ENCODE measurements around the gene STAB1.

The STAB1 gene

GRCh38 chr3:52487050-52487787 lies 7.9 kb upstream of the STAB1 start:
- no peak for DNase-seq (ENCODE audit: low read depth)

GRCh38 chr3:52487788-52488691 lies 7.1 kb upstream of the STAB1 start:
- no peak for DNase-seq (ENCODE audit: low read depth)

- DNase-seq (ENCODE audit: low read depth), result no peak
Observed at GRCh38 chr3:52488746-52489145, 6.4 kb upstream of the STAB1 start.

GRCh38 chr3:52489453-52489852 lies 5.7 kb upstream of the STAB1 start:
- DNase-seq (ENCODE audit: low read depth), result no peak

GRCh38 chr3:52490035-52490938 lies 4.9 kb upstream of the STAB1 start:
- no peak for DNase-seq (ENCODE audit: low read depth)

- no peak for DNase-seq (ENCODE audit: low read depth)
Observed at GRCh38 chr3:52490939-52491526, 4.1 kb upstream of the STAB1 start.

- no peak for DNase-seq (ENCODE audit: low read depth)
Observed at GRCh38 chr3:52492059-52492458, 3.1 kb upstream of the STAB1 start.

- DNase-seq (ENCODE audit: low read depth), result no peak
Observed at GRCh38 chr3:52493232-52494017, 1.7 kb upstream of the STAB1 start.

GRCh38 chr3:52494445-52494844 lies 693 bp upstream of the STAB1 start:
- DNase-seq (ENCODE audit: low read depth), result no peak

GRCh38 chr3:52495777-52496602 lies 852 bp downstream of the STAB1 start:
- no peak for DNase-seq (ENCODE audit: low read depth)

- DNase-seq (ENCODE audit: low read depth), result no peak
Observed at GRCh38 chr3:52498137-52499054, 3.3 kb downstream of the STAB1 start.

- no peak for DNase-seq (ENCODE audit: low read depth)
Observed at GRCh38 chr3:52501046-52501445, 5.9 kb downstream of the STAB1 start.

- DNase-seq (ENCODE audit: low read depth), result no peak
Observed at GRCh38 chr3:52502001-52502400, 6.9 kb downstream of the STAB1 start.

- no peak for DNase-seq (ENCODE audit: low read depth)
Observed at GRCh38 chr3:52502808-52503350, 7.7 kb downstream of the STAB1 start.

- DNase-seq (ENCODE audit: low read depth), result no peak
Observed at GRCh38 chr3:52503788-52504424, 8.8 kb downstream of the STAB1 start.

- no peak for DNase-seq (ENCODE audit: low read depth)
Observed at GRCh38 chr3:52504977-52505376, 9.8 kb downstream of the STAB1 start.

GRCh38 chr3:52506266-52506966 lies 11.3 kb downstream of the STAB1 start:
- DNase-seq (ENCODE audit: low read depth), result no peak

- no peak for DNase-seq (ENCODE audit: low read depth)
Observed at GRCh38 chr3:52507359-52507758, 12.2 kb downstream of the STAB1 start.
